ENCODE measurements around the gene SLC26A1.

GRCh38 chr4:946103-946450 is 47.1 kb downstream of the SLC26A1 start:
- no peak for TF ChIP-seq CTCF (IDR thresholded peaks at IDR 0.05)
- TF ChIP-seq POLR2AphosphoS5 (IDR thresholded peaks at IDR 0.05) = no peak
